ENCODE measurements around the gene GUCA1C. TPM values are rescaled to one million over a fixed set of nuclear protein-coding genes. Genes with fewer than 3 reads are reported as not detected.

The GUCA1C gene
- total and polyA plus RNA-seq, 9 of the 15 experiments (the other 6 are each of a cell fraction or from before 2014, with no cell fraction given) = not detected

DNA sequence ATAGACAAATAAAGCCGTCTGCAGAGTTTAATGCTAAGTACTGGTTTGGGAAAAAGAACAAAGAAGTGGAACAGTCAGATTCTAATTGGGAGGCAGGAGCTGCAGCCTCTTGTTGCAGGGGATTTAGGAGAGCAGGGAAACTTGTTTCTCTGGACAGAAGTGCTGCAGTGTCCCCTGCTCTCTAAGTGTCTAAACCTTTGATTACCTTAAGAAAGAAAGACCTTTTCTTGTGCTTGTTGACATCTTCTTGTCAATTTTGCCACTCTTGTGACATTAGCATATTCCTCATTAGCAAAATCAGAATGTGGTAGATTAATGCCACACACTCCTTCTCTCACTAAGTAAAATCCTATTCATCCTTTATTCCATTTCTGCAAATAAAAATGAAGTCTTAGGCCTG lies 92.3 kb downstream of the GUCA1C start:
- Histone ChIP-seq H3K36me3 (ENCODE audit: control insufficient read depth, insufficient read depth, low read length) (no peaks in the 10 kb centered on the region), H3K79me2 (ENCODE audit: control insufficient read depth, insufficient read depth, low read length) (no peaks in the 10 kb centered on the region), H3K9me3 (replicated peaks; ENCODE audit: control insufficient read depth, insufficient read depth, low read depth, low read length) (no peaks in the 10 kb centered on the region), H2AFZ (ENCODE audit: low read depth, low read length) (no peak overlapping the region), H3K4me1 (replicated peaks in 1 of 2; ENCODE audit: control insufficient read depth in 2 of 2, insufficient read depth in 2 of 2, low read length in 2 of 2) (no peaks in the 10 kb centered on the region), H3K9ac (ENCODE audit: insufficient read depth in 1 of 2, low read depth in 2 of 2, low read length in 2 of 2) (no peak overlapping the region), H4K20me1 (replicated peaks; ENCODE audit: control insufficient read depth, insufficient read depth, low read length) (no peaks in the 10 kb centered on the region), H3K27me3 (ENCODE audit: control insufficient read depth in 2 of 2, insufficient read depth in 2 of 2, low read length in 2 of 2) (no peaks in the 10 kb centered on the region), H3K27ac (ENCODE audit: extremely low read depth, low read depth, low read length) (no peak overlapping the region), H3K9me1 (ENCODE audit: control insufficient read depth, insufficient read depth, low read length) (no peaks in the 10 kb centered on the region), H3K4me3 (no peak overlapping the region), H3K4me2 (ENCODE audit: insufficient read depth, low read length) (no peak overlapping the region)
- ATAC-seq (no peak), DNase-seq (ENCODE audit: extremely low read depth in 1 of 4, low spot score in 3 of 4) (no peak), FAIRE-seq (no peak)
- in situ Hi-C loops (cut with MboI) (no loop called here), intact Hi-C loops (cut with micrococcal nuclease) (no loop called here)
- CTCF ChIA-PET (ENCODE audit: low intra/inter-chr PET ratio) = no interaction called here
- POLR2A ChIA-PET = no interaction called here
- no TSS peak for BruUV-seq (replicated peaks)
- TF ChIP-seq NR2C1 (IDR thresholded peaks at IDR 0.05) (no peak), NR2C1 (tag; IDR thresholded peaks at IDR 0.05) (no peak), NR1H2 (CRISPR knock-in tag; IDR thresholded peaks at IDR 0.05) (no peak), PCBP1 (IDR thresholded peaks at IDR 0.05; ENCODE audit: low read depth, low read length, poor library complexity, severe bottlenecking) (no peak), ZNF239 (CRISPR knock-in tag; IDR thresholded peaks at IDR 0.05) (no peak), SAFB (IDR thresholded peaks at IDR 0.05; ENCODE audit: borderline replicate concordance, low read depth, low read length) (no peak), CEBPB (tag; IDR thresholded peaks at IDR 0.05) (no peak), HNRNPUL1 (IDR thresholded peaks at IDR 0.05; ENCODE audit: low read length) (no peak)
- WGBS (ENCODE audit: insufficient coverage, low coverage, missing lambda C conversion rate) = 0% methylated on average over 1 of the region's 1 CpG

Other genes starting within 250 kb of the GUCA1C start
- gene RETNLB, start 196.5 kb downstream of the GUCA1C start, total RNA-seq (2014; rRNA removed) = not detected in 2 replicates
- not detected in 2 replicates for gene RETNLB, start 196.5 kb downstream of the GUCA1C start, total RNA-seq (2014; rRNA removed; fragmentation: Illumina TruSeq; extraction: Trizol)
- gene RETNLB, start 196.5 kb downstream of the GUCA1C start, total RNA-seq (2015; rRNA removed; fragmentation: Illumina TruSeq; extraction: Trizol) = not detected in 2 replicates
- gene RETNLB, start 196.5 kb downstream of the GUCA1C start, total RNA-seq (2021) = not detected in 2 replicates
- not detected in 2 replicates for gene RETNLB, start 196.5 kb downstream of the GUCA1C start, polyA plus RNA-seq (2011; rRNA removed)
- not detected in 2 replicates for gene RETNLB, start 196.5 kb downstream of the GUCA1C start, polyA plus RNA-seq (2014; fragmentation: Illumina TruSeq; extraction: Trizol)
- gene RETNLB, start 196.5 kb downstream of the GUCA1C start, polyA plus RNA-seq (2014; fragmentation: Nextera tagmentation; extraction: Ambion mirVana) = not detected
- not detected in 2 replicates for gene RETNLB, start 196.5 kb downstream of the GUCA1C start, polyA plus RNA-seq (2014; rRNA removed)
- gene TRAT1, start 131.1 kb downstream of the GUCA1C start, total RNA-seq (2014; rRNA removed) = not detected in 2 replicates
- gene TRAT1, start 131.1 kb downstream of the GUCA1C start, total RNA-seq (2014; rRNA removed; fragmentation: Illumina TruSeq; extraction: Trizol) = not detected in 2 replicates
- gene TRAT1, start 131.1 kb downstream of the GUCA1C start, total RNA-seq (2015; rRNA removed; fragmentation: Illumina TruSeq; extraction: Trizol) = not detected in 2 replicates
- 0.16 TPM in 1 of 2 replicates, not detected in the other for gene TRAT1, start 131.1 kb downstream of the GUCA1C start, total RNA-seq (2021)
- gene TRAT1, start 131.1 kb downstream of the GUCA1C start, polyA plus RNA-seq (2011; rRNA removed) = not detected in 2 replicates
- gene TRAT1, start 131.1 kb downstream of the GUCA1C start, polyA plus RNA-seq (2014; fragmentation: Illumina TruSeq; extraction: Trizol) = not detected in 2 replicates
- gene TRAT1, start 131.1 kb downstream of the GUCA1C start, polyA plus RNA-seq (2014; fragmentation: Nextera tagmentation; extraction: Ambion mirVana) = not detected
- gene TRAT1, start 131.1 kb downstream of the GUCA1C start, polyA plus RNA-seq (2014; rRNA removed) = not detected in 2 replicates
- 0.16 and 0.41 TPM in 2 replicates for gene MORC1, start 164.3 kb upstream of the GUCA1C start, total RNA-seq (2014; rRNA removed)
- gene MORC1, start 164.3 kb upstream of the GUCA1C start, total RNA-seq (2014; rRNA removed; fragmentation: Illumina TruSeq; extraction: Trizol) = 0.22 and 0.35 TPM in 2 replicates
- 0.26 and 0.36 TPM in 2 replicates for gene MORC1, start 164.3 kb upstream of the GUCA1C start, total RNA-seq (2015; rRNA removed; fragmentation: Illumina TruSeq; extraction: Trizol)
- 0.13 and 0.31 TPM in 2 replicates for gene MORC1, start 164.3 kb upstream of the GUCA1C start, total RNA-seq (2021)
- gene MORC1, start 164.3 kb upstream of the GUCA1C start, polyA plus RNA-seq (2011; rRNA removed) = not detected in 2 replicates
- gene MORC1, start 164.3 kb upstream of the GUCA1C start, polyA plus RNA-seq (2014; fragmentation: Illumina TruSeq; extraction: Trizol) = 0.18 and 0.28 TPM in 2 replicates
- under 1 TPM; 0.24 to 0.32 TPM for gene MORC1, start 164.3 kb upstream of the GUCA1C start, polyA plus RNA-seq (2014; fragmentation: Nextera tagmentation; extraction: Ambion mirVana)
- gene MORC1, start 164.3 kb upstream of the GUCA1C start, polyA plus RNA-seq (2014; rRNA removed) = 0.08 and 0.42 TPM in 2 replicates
- gene C3orf85, start 182.8 kb upstream of the GUCA1C start, total RNA-seq (2014; rRNA removed) = not detected in 2 replicates
- gene C3orf85, start 182.8 kb upstream of the GUCA1C start, total RNA-seq (2014; rRNA removed; fragmentation: Illumina TruSeq; extraction: Trizol) = not detected in 2 replicates
- not detected in 2 replicates for gene C3orf85, start 182.8 kb upstream of the GUCA1C start, total RNA-seq (2015; rRNA removed; fragmentation: Illumina TruSeq; extraction: Trizol)
- not detected in 2 replicates for gene C3orf85, start 182.8 kb upstream of the GUCA1C start, total RNA-seq (2021)
- not detected in 2 replicates for gene C3orf85, start 182.8 kb upstream of the GUCA1C start, polyA plus RNA-seq (2011; rRNA removed)
- gene C3orf85, start 182.8 kb upstream of the GUCA1C start, polyA plus RNA-seq (2014; fragmentation: Illumina TruSeq; extraction: Trizol) = not detected in 2 replicates
- gene C3orf85, start 182.8 kb upstream of the GUCA1C start, polyA plus RNA-seq (2014; fragmentation: Nextera tagmentation; extraction: Ambion mirVana) = not detected
- not detected in 2 replicates for gene C3orf85, start 182.8 kb upstream of the GUCA1C start, polyA plus RNA-seq (2014; rRNA removed)

All from K562 (cell line).